Neural progenitor cell (in vitro differentiated cells): ENCODE data around the gene ZDHHC8. TPM values are rescaled to one million over a fixed set of nuclear protein-coding genes. Genes with fewer than 3 reads are reported as not detected.

Experiments
- DNase-seq: peaks from one replicate; pipeline ENCODE4 v3.0.0-alpha.2; 2016; ENCODE audit warnings: low spot score
- H2AFZ ChIP-seq: fragments of 200-600 bp; sonication (generic); replicated peaks from 2 replicates; pipeline ENCODE4 v1.6.1; 2016; ENCODE audit warnings: antibody characterized with exemption
- H3F3A ChIP-seq: fragments of 200-600 bp; sonication (generic); 2 replicates; pipeline ENCODE4 v1.6.1; 2016; ENCODE audit warnings: antibody characterized with exemption, low read depth
- H3K27ac ChIP-seq: fragments of 200-600 bp; sonication (generic); 2 replicates; pipeline ENCODE4 v1.5.1; 2016; ENCODE audit warnings: mild to moderate bottlenecking
- H3K27me3 ChIP-seq: fragments of 200-600 bp; sonication (generic); 2 replicates; pipeline ENCODE4 v1.6.1; 2016; ENCODE audit warnings: mild to moderate bottlenecking, moderate library complexity
- H3K36me3 ChIP-seq: fragments of 200-600 bp; sonication (generic); 2 replicates; pipeline ENCODE4 v1.5.1; 2016
- H3K4me1 ChIP-seq: fragments of 200-600 bp; sonication (generic); 2 replicates; pipeline ENCODE4 v1.6.1; 2016; ENCODE audit warnings: mixed run types
- H3K4me2 ChIP-seq: fragments of 200-600 bp; sonication (generic); 2 replicates; pipeline ENCODE4 v1.6.1; 2016
- H3K4me3 ChIP-seq: fragments of 200-600 bp; sonication (generic); 2 replicates; pipeline ENCODE4 v1.5.1; 2016
- H3K79me2 ChIP-seq: fragments of 200-600 bp; sonication (generic); 2 replicates; pipeline ENCODE4 v1.6.1; 2016; ENCODE audit warnings: low read depth
- H3K9ac ChIP-seq: fragments of 200-600 bp; sonication (generic); 2 replicates; pipeline ENCODE4 v1.6.1; 2016
- H3K9me3 ChIP-seq: fragments of 200-600 bp; sonication (generic); 2 replicates; pipeline ENCODE4 v1.5.1; 2016; ENCODE audit warnings: low read depth
- H4K20me1 ChIP-seq: fragments of 200-600 bp; sonication (generic); 2 replicates; pipeline ENCODE4 v1.6.1; 2016; ENCODE audit warnings: low read depth
- H3K27ac Mint-ChIP-seq: 3 replicates; pipeline ENCODE4 v1.8.0; 2021; ENCODE audit warnings: mixed read lengths
- H3K27me3 Mint-ChIP-seq: 2 replicates; pipeline ENCODE4 v1.8.0; 2022; ENCODE audit warnings: low read depth, mild to moderate bottlenecking, inconsistent platforms, moderate library complexity, mixed read lengths; ENCODE audit not compliant: insufficient read depth
- H3K36me3 Mint-ChIP-seq: 3 replicates; pipeline ENCODE4 v1.8.0; 2021; ENCODE audit warnings: mixed read lengths
- H3K4me1 Mint-ChIP-seq: 3 replicates; pipeline ENCODE4 v1.8.0; 2021; ENCODE audit warnings: mixed read lengths
- H3K4me3 Mint-ChIP-seq: 3 replicates; pipeline ENCODE4 v1.8.0; 2021; ENCODE audit warnings: mild to moderate bottlenecking, moderate library complexity, mixed read lengths
- H3K9me3 Mint-ChIP-seq: 3 replicates; pipeline ENCODE4 v1.8.0; 2020; ENCODE audit warnings: mixed read lengths
- CTCF ChIP-seq: fragments of 200-600 bp; sonication (generic); IDR thresholded peaks from 2 replicates; pipeline ENCODE4 v1.5.1; 2017; ENCODE audit warnings: antibody characterized with exemption, mild to moderate bottlenecking
- EZH2 ChIP-seq: fragments of 200-600 bp; sonication (generic); IDR thresholded peaks from 2 replicates; pipeline ENCODE4 v1.6.1; 2017; ENCODE audit warnings: antibody characterized with exemption, mild to moderate bottlenecking, moderate library complexity
- EZH2phosphoT487 ChIP-seq: fragments of 200-600 bp; sonication (generic); IDR thresholded peaks from 2 replicates; pipeline ENCODE4 v1.6.1; 2017; ENCODE audit warnings: antibody characterized with exemption
- total RNA-seq: library from RNA; depleted of rRNA; stranded (reverse); fragments of >200 nt; gene quantifications from 2 replicates; pipeline ENCODE4 v1.2.3, GENCODE V29; 2015; ENCODE audit warnings: low replicate concordance

Gene ZDHHC8
- total RNA-seq, 1 donor from 2014 or later: 7.1 TPM

- no peak for DNase-seq
- H3K27me3 Mint-ChIP-seq: peaks cover 5% of the 10 kb centered on the region
- H3K27ac Mint-ChIP-seq: no peak overlapping the region
- Histone ChIP-seq H2AFZ (no peak overlapping the region), H3K27me3 (no peaks in the 10 kb centered on the region), H3K4me1 (no peaks in the 10 kb centered on the region), H3K4me2 (no peak overlapping the region), H3F3A (peaks cover 4% of the 10 kb centered on the region), H3K9me3 (no peaks in the 10 kb centered on the region), H3K4me3 (no peak overlapping the region), H3K9ac (no peak overlapping the region), H3K27ac (no peak overlapping the region), H3K36me3 (peaks cover 28% of the 10 kb centered on the region), H3K79me2 (peaks cover 64% of the 10 kb centered on the region), H4K20me1 (peaks cover 50% of the 10 kb centered on the region)
- no peaks in the 10 kb centered on the region for H3K4me1 Mint-ChIP-seq
- TF ChIP-seq EZH2phosphoT487 (no peak), CTCF (no peak), EZH2 (no peak)
- peaks cover 79% of the 10 kb centered on the region for H3K36me3 Mint-ChIP-seq
- H3K9me3 Mint-ChIP-seq: no peaks in the 10 kb centered on the region
- no peak overlapping the region for H3K4me3 Mint-ChIP-seq
Measured at GRCh38 chr22:20092477-20092854, 39.1 kb upstream of the ZDHHC8 start.

DNA sequence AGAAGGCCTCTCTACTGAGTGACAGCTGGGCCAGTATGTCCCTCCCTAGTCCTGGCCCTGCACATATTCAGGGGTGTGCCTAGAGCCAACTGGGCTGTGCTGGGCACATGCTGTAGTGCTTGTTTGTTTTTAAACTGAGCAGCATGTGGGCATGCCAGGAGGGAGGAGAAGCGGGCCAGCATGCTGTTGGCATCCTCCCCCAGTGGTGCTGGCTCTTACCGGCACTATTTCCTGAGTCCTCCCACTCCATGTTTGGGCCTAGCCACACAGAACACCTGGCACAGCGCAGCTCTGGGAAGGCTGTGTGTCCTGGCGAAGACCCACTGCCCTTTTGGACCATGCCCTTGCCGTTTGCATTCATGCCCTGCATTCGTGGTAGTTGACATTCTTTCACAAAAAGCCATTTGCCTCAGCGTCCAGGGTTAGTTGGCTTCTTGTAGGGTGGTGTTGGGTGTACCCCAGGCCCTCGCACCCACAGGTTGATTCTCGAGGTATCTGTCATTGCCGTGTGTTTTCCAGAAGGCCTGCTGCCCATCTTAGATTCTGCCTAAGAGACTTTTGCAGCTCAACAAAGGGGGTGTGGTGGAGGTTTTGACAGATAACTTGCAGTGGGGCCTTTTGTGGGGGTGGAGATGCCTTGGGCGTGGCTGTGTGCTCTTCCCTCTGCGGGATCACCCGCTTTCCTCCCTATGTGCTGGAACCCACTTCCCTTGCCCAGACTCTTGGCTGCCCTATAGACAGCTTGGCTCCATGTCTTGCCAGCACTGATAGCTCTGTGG, 38.0 kb upstream of the ZDHHC8 start:
- Histone ChIP-seq H3K27me3 (no peaks in the 10 kb centered on the region), H3K4me2 (no peak overlapping the region), H3K9ac (no peak overlapping the region), H4K20me1 (peaks cover 52% of the 10 kb centered on the region), H3K79me2 (peaks cover 63% of the 10 kb centered on the region), H3K4me3 (no peak overlapping the region), H3F3A (peaks cover 4% of the 10 kb centered on the region), H2AFZ (no peak overlapping the region), H3K27ac (no peak overlapping the region), H3K4me1 (no peaks in the 10 kb centered on the region), H3K9me3 (no peaks in the 10 kb centered on the region), H3K36me3 (peaks cover 35% of the 10 kb centered on the region)
- no peak for DNase-seq
- Mint-ChIP-seq H3K4me3 (no peak overlapping the region), H3K4me1 (no peaks in the 10 kb centered on the region), H3K27ac (no peak overlapping the region), H3K36me3 (peaks cover 80% of the 10 kb centered on the region), H3K9me3 (no peaks in the 10 kb centered on the region), H3K27me3 (peaks cover 5% of the 10 kb centered on the region)
- TF ChIP-seq EZH2phosphoT487 (no peak), EZH2 (no peak), CTCF (no peak)

GRCh38 chr22:20094197-20094807, 37.3 kb upstream of the ZDHHC8 start:
- Histone ChIP-seq H3F3A (peaks cover 4% of the 10 kb centered on the region), H3K9ac (no peak overlapping the region), H3K4me1 (no peaks in the 10 kb centered on the region), H3K79me2 (peaks cover 61% of the 10 kb centered on the region), H3K27ac (no peak overlapping the region), H3K4me2 (no peak overlapping the region), H3K36me3 (peaks cover 37% of the 10 kb centered on the region), H3K4me3 (no peak overlapping the region), H4K20me1 (peaks cover 51% of the 10 kb centered on the region), H3K27me3 (no peaks in the 10 kb centered on the region), H3K9me3 (no peaks in the 10 kb centered on the region), H2AFZ (no peak overlapping the region)
- Mint-ChIP-seq H3K36me3 (peaks cover 79% of the 10 kb centered on the region), H3K9me3 (no peaks in the 10 kb centered on the region), H3K4me1 (no peaks in the 10 kb centered on the region), H3K27ac (no peak overlapping the region), H3K27me3 (peaks cover 5% of the 10 kb centered on the region), H3K4me3 (no peak overlapping the region)
- DNase-seq: no peak
- TF ChIP-seq EZH2 (no peak), CTCF (no peak), EZH2phosphoT487 (no peak)
